Measurements from ENCODE around the gene CD151.

Gene CD151

DNA sequence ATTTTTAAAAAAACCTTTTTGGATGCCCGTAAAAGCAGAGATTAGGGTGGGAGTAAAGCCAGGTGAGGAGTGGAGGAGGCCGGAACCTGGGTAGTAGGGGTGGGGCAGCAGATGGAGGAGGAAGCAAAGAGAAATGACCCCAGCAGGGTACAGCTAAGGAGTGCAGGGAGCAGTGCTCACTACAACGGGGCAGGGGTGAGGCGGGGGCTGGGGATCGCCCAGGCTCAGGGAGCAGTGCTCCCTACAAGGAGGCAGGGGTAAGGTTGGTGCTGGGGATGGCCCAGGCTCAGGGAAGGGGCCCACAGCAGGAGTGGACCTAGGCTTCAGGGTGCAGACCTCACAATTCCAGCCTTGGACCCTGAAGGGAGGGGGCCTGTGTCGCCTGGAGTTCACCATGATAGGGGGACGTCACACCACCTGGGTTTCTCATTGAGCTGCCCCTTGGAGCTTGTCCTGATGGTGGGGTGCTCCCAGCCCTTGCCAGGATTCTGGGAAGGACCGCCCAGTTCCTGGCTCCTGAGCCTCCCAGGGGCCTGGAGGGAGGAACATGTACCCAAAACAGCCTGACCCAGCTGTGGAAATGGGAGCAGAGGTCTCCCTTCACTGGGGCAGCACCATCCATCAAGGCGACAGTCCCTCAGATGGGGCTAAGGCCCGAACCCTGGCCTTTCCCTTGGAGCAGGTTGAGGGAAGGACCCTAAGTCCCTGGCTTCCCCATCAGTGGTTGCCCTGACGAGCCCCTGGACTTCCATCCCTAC, 16.9 kb upstream of the CD151 start:
- DNase-seq: no peak

DNA sequence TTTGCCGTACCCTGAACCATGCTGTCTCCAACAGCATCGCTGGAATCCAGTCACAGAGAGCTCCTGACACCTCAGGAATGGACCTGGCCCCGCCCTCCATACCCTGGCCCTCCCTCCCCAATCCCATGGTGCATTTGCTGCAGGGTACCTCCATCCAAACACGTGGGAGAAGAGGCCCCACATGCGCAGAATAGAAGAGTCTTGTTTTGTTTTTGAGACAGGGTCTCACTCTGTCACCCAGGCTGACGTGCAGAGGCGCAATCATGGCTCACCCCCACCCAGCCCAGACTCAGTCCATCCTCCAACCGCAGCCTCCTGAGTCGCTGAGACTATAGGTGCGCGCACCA, 16.3 kb upstream of the CD151 start:
- DNase-seq: no peak

DNA sequence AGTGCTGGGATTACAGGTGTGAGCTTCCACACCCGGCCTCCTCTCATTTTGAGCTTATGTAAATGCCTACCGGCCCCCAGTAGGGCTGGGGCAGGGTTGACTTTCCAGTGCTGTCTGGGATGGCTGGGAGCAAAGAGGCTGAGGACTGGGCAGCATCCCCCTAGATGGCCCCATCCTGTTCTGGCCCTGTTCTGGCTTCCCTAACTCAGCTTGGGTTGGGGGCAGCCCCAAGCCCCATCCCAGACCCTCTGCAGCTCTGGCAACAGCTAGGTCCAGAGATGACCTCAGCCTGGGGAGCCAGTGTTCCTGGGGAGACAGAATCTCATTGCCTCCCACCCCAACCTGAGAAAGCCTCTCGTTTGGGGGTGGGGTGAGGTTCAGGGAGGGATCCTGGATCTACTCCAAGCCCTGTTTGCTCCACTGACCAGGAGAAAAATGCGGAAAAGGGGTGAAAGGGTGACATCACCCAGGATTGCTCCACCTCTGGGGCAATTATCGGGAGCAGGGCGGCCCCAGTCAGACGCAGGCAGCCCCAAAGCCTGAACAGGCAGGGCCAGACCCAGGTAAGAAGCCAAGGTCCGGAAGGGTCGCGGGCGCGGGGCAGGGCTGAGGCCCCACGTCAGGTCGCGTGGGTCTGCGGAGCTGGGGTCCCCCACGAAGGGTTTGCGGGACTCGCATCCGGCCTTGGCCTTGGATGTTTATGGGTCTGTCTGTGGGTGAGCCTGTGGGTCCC, 14.2 kb upstream of the CD151 start, which contains the start of gene PNPLA2:
PNPLA2 (plus strand) TSS at position 519 of the 733 bp plus-strand sequence. CDS start 805 bp downstream, outside the sequence.
- DNase-seq: no peak

DNA sequence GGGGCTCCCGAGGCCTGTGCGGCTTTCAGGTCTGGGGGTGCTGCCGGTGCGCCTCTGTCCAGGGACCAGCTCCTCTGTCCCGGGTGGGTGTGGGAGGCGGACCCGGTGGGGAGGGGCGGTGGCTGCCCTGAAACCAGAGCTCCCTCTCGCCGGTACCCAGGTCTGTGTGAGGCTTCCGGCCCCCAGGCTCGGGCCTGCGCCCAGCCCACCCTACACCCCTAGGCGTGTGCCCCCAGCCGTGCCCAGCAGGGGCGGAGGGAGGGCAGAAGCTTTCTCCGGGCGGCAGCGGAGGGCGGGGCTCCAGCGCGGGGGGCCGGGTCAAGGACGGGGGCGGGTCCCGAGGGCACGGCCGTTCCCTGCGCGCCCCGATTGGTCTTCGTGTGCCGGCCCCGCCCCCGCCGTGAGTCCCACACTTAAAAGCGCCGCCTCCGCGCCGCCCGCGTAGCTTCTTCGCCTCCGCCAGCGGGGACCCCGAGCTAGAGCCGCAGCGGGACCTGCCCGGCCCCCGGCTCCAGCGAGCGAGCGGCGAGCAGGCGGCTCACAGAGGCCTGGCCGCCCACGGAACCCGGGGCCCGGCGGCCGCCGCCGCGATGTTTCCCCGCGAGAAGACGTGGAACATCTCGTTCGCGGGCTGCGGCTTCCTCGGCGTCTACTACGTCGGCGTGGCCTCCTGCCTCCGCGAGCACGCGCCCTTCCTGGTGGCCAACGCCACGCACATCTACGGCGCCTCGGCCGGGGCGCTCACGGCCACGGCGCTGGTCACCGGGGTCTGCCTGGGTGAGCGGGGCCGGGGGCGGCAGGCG, 13.4 kb upstream of the CD151 start:
- DNase-seq: peak; percentile 88 to 97 (median 90)

DNA sequence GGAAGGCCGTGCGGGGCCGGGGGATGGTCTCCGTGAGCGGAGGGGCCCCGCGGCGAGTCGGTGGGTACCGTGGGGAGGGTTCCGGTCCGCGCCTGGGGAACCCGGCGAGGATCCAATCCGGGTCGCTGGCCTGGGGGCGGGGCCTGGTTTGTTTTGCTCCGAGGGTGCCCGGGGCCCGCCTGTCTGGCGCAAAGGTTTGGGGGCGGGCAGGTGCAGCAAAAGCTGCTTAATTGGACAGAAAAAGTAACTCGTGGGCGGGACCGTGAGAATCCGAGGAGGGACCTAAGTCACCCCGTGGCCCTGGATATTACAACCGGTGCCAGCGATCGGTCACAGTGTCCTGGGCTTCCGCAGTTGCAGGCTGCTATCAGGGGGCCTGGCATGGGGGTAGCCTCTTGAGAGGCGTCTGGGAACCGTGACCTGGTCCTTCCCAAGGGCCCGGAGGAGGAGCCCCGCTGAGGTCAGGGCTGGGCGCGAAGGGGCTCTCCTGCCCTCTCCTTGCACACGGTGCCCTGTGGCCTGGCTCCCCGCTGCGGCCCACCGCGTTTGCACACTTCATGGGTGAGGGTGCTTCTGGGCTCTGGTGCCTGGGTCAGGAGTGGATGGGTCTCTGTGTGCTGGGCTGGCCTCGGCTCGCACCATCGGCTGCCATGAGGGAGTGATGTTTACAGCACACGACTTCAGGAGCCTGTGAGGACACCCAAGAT, 12.7 kb upstream of the CD151 start:
- DNase-seq: peak; percentile 86 to 95 (median 92)

DNA sequence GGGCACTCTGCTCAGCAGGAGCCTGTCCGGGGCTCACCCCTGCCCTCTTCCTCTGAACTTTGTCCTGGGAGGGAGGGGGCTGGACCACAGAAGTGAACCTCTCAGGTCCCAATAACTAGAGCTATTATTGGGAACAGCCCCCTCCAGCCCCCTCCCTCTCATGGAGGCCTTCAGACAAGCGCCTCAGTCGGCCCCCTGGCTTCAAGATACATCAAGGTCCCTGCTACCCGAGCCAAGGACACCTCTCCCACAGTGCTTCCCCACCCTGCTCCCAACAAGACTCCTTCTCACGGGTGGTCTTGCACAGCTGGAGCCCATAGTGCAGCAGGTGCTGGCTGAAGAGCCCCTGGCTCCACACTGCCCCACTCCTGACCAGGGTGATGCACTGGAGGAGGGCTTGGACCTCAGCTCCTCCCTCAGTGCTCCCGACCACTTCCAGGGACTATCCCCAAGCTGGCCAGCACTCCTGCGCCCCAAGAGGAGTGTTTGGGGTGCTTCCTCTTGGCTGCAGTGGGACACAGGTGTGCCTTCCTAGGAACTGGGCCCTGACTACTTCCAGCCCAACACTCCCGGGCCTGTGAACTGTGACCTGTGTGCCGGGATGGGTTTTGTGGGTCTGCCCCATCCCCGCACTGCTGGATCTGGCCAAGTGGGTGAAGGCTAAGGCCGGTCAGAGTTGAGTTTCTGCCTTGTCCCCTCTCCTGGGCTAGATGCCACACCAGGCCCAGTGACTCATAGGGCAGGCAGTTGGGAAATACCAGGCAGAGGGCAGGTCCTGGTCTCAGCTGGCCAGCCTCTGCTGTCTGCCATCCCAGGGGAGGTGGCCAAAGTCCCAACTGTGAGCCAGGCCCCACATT, 11.9 kb upstream of the CD151 start:
- DNase-seq: no peak

DNA sequence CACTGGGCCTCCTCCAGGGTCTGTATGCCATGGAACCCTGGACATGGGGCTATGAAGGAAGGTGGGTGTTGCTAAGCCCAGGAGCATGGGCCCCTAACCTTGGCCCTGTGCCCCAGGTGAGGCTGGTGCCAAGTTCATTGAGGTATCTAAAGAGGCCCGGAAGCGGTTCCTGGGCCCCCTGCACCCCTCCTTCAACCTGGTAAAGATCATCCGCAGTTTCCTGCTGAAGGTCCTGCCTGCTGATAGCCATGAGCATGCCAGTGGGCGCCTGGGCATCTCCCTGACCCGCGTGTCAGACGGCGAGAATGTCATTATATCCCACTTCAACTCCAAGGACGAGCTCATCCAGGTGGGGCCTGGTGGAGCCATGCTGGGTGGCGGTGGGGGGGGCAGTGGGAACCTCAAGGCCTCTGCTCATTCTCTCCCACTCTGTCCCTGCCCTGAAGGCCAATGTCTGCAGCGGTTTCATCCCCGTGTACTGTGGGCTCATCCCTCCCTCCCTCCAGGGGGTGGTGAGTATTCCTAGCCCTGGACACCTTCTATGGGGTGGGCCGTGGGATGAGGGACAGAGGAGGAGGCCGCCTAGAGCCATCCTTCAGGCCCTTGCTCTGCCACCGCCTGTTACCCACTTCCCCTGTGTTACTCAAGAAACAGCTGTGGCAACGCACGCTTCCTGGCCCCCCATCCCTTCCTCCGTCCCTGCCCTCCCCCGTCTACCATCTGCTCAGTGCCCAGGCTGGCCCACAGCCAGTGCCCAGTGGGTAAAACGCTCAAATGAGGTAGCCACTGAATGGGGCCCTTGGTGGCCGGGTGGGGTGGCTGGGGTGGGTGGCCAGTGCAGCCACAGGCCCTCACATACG, 11.0 kb upstream of the CD151 start:
- no peak for DNase-seq

DNA sequence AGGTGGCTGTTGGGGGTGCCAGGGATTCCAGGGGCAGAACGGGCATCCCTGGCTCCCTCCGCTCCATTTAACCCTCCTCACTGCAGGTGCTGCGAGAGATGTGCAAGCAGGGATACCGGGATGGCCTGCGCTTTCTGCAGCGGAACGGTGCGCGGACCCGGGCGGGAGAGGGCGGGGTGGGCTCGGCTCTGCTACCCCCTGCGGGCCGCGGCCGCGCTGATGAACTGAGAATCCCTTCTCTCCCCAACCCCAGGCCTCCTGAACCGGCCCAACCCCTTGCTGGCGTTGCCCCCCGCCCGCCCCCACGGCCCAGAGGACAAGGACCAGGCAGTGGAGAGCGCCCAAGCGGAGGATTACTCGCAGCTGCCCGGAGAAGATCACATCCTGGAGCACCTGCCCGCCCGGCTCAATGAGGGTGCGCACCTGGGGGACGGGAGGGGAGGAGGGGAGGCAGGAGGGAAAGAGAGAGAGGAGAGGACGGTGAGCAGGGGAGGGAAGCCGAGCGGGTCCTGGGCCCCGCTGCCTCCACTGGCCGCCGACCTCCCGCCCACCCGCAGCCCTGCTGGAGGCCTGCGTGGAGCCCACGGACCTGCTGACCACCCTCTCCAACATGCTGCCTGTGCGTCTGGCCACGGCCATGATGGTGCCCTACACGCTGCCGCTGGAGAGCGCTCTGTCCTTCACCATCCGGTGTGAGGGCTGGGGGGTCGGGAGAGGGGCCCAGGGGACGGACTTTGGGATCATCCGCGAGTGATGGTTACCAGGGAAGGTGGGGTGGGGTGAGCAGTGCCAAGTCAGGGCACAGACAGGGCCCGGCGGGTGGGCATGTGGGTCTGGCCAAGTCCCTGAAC, 9.1 kb upstream of the CD151 start:
- no peak for DNase-seq

DNA sequence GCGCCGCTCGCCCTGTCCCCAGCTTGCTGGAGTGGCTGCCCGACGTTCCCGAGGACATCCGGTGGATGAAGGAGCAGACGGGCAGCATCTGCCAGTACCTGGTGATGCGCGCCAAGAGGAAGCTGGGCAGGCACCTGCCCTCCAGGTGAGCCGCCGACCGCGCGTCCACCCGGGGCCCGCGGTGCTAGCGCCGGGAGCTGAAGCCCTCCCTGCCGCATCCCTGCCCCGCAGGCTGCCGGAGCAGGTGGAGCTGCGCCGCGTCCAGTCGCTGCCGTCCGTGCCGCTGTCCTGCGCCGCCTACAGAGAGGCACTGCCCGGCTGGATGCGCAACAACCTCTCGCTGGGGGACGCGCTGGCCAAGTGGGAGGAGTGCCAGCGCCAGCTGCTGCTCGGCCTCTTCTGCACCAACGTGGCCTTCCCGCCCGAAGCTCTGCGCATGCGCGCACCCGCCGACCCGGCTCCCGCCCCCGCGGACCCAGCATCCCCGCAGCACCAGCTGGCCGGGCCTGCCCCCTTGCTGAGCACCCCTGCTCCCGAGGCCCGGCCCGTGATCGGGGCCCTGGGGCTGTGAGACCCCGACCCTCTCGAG, 8.4 kb upstream of the CD151 start:
- DNase-seq: no peak

DNA sequence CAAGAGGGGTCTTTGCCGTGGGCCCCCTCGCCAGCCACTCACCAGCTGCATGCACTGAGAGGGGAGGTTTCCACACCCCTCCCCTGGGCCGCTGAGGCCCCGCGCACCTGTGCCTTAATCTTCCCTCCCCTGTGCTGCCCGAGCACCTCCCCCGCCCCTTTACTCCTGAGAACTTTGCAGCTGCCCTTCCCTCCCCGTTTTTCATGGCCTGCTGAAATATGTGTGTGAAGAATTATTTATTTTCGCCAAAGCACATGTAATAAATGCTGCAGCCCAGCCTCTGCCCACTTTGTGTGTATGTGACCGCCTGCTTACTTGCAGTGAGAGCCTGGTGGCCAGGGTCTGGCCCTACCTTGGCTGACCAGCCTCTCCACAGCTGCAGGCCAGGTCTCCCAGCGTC, 7.8 kb upstream of the CD151 start:
- DNase-seq: no peak

DNA sequence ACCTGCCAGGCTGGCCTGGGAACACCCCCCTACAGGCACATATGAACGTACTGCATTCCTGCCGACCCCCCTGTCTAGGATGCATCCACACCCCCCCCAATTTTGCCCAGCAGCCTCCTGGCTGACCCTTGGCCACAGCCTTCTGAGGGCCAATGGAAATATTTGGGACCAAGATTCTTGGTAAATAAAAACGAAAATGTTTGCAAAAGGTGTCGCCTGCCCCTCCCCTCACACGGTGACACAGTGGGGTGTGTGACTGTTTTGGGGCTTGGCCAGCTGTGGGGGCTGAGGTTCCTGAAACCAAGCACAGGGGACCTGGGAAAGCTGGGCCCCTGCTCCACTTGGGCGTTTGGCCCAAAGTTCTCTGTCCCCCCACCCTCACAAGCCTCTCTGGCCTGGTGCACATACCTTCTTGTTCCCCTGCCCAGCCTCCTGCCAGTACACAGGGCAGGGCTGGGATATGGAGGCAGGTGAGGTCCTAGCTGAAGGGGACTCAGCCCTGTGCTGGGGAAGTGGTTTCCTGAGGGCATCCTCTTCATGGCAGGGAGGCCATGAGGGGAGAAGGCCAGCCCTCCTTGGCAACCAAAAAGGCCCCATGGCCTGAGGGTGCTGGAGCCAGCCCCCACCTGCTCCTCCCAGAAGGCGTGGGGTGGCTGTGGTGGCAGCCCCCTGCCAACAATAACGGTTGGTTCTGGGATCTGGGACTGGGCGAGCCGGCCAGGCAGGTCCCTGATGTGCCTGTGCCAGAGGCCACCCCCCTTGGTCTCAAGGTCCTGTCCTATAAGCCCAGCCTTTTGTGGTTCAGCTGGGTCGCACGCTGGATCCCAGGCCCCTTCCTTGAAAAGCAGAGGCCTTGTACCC, 7.2 kb upstream of the CD151 start:
- no peak for DNase-seq

DNA sequence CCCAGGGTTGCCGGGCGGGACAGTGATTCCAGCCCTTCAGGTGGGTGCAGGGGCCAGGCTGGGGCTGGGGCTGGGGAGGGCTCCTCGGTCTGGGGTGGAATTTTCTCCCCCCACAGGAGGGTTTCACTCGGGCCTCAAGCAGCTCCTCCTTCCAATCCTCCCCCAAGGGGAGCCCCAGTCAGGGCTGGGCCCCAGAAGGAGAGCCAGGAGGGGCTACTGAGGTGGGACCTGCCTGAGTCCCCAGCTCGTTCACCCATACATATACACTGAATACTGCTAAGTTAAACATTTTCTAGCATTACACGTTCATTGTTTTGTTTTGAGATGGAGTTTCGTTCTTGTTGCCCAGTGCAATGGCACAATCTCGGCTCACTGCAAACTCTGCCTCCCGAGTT, 6.5 kb upstream of the CD151 start:
- no peak for DNase-seq

DNA sequence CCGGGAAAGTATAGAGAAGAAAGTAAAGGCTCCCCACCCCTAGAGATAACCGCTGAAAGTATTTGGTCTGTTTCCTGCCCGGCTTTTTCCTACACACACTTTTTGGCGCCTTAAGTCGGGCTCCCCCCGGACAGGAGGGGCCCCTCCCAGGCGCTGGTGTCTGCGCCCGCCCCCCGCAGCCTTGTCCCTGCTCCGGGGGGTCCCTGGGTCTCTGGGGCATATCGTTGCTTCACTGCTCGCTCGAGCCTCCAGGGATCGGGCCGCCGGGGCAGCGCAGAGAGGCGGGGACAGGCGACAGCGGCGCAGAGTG, 6.0 kb upstream of the CD151 start:
- DNase-seq: no peak

DNA sequence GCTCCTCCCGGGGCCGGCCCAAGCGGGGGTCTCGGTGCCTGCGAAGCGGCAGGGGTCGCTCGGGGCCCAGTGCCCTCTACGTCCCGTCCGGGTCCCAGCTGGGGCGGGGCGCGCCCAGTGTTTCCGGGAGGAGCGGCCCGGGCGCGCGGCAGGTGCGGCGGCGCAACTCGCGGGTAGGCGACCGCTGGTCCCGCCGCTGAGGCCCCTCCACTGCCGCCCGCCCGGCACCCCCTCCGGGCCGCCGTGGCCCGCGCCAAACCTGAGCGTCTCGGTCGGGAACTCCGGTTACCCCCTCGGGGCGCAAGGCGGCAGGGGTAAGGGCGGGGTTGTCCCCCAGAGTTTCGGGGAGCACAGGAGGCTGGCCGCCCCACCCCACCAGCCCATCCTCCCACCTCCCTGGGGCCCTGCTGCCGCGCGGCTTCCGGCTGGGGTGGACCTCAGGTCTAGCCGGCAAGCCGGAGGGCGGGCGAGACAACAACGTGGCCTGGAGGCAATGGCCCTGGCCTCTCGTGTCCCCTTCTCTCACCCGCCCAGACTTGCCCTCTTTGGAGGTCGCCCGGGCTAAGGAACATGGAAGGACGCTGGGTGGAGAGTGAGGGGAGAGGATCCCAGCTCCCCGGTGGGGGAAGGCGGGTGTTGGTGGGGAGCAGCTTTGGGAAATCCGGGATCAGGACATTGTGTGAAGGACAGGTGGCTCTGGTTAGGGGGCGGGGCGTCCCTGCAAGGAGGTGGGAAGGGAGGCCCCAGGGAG, 5.4 kb upstream of the CD151 start:
- DNase-seq: no peak

DNA sequence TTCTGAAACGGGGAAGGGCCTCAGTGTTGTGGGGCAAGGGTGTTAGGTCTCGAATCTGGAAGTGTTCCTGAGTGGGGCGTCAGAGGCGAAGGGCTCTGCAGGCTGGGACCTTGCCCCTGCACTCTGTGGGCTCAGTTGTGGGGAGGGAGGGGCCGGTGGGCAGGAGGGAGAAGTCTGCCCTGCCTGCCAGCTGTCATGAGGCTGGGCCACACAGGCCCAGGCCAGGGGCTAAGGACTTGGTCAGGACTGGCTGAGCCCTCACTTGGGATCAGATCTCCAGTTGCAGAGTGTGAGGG, 4.9 kb upstream of the CD151 start, which contains the start of gene CRACR2B:
CRACR2B (plus strand) TSS at position 23 of the 296 bp plus-strand sequence. CDS start 689 bp downstream, outside the sequence.
- DNase-seq: no peak

DNA sequence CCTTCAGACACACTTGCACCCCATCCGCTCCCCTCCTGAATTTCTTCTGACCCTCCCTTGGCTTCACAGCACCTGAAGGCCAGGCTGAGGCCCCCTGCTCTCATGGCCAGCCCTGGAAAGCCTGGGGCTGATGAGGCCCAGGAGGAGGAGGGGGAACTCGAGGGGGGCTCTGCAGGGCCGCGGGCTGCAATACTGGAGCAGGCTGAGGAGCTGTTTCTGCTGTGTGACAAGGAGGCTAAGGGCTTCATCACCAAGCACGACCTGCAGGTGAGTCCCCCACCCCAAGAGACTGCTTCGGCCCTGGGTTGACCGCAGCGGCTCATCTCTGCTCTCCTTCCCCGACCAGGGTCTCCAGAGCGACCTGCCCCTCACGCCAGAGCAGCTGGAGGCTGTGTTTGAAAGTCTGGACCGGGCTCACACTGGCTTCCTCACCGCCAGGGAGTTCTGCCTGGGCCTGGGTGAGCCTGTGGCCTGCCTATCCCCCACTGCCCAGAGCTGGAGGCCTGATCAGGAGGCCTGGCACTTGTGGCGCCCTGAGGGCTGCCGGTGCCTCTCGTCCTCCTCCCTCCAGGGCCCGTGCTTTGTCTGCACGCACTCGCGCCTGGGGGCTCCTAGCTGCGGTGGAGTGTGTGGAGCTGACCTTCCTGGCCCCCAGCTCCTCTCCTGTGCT, 4.1 kb upstream of the CD151 start:
- no peak for DNase-seq

DNA sequence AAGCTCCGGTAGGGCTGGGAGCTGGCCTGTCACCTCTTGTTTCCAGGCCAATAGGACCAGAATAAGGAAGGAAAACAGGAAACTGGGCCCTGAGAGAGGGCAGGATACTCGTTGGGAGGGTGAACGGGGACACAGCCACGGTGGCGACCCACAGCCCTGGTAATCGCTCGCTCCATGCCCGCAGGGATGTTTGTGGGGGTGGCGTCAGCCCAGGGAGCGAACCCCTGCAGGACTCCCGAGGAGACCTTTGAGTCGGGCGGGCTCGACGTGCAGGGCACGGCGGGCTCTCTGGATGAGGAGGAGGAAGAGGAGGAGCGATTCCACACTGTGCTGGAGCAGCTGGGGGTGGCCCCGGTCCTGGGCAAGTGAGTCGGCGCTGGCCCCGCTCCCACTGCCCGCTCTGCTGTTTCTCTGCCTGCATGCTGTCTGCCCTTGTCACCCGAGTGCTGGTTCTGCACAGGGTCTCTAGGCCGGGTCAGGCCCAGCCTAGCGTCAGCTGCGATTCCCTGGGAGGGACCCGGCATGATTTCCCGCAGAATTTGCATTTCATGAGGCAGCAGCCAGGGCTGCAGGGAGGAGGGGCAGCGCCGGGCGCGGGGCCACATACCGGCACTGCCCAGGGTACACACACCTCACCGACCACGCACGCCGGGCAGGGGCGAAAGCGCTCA, 3.4 kb upstream of the CD151 start:
- no peak for DNase-seq

Data from stimulated activated naive CD4-positive, alpha-beta T cell (primary cell).